DOHH2 (cell line): ENCODE data around the gene METTL5.

ENCODE experiments used
- EZH2phosphoT487 ChIP-seq: fragments of 200-600 bp; sonication (generic); IDR thresholded peaks from 2 replicates; pipeline ENCODE4 v1.6.1; 2017; ENCODE audit warnings: borderline replicate concordance, mild to moderate bottlenecking, antibody characterized with exemption, low read length, moderate library complexity, mixed read lengths
- TF ChIP-seq, protein P1 (sequence below): fragments of 200-600 bp; sonication (generic); IDR thresholded peaks from one replicate; pipeline ENCODE4 v1.5.1; 2014; ENCODE audit warnings: antibody characterized with exemption, mild to moderate bottlenecking, low read depth, low read length; ENCODE audit not compliant: poor library complexity, severe bottlenecking

DNA sequence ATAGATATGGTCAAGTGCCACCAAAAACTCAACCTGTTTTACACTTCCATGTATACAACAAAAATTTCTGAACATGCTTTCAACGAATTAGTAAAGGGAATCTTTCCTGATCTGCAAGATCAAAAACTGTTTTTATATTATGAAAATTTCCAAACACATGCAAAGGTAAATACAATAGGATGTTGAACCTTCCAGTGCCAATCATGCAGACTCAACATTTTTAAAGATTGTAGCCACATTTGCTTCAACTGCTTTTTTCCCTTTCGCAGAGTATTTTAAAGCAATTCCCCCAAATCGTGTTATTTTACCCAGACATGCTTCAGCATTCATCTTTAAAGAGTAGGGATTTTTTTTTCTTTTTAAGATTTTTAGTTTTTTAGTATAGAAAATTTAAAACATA is 42.9 kb upstream of the METTL5 start:
- TF ChIP-seq, protein P1, sequence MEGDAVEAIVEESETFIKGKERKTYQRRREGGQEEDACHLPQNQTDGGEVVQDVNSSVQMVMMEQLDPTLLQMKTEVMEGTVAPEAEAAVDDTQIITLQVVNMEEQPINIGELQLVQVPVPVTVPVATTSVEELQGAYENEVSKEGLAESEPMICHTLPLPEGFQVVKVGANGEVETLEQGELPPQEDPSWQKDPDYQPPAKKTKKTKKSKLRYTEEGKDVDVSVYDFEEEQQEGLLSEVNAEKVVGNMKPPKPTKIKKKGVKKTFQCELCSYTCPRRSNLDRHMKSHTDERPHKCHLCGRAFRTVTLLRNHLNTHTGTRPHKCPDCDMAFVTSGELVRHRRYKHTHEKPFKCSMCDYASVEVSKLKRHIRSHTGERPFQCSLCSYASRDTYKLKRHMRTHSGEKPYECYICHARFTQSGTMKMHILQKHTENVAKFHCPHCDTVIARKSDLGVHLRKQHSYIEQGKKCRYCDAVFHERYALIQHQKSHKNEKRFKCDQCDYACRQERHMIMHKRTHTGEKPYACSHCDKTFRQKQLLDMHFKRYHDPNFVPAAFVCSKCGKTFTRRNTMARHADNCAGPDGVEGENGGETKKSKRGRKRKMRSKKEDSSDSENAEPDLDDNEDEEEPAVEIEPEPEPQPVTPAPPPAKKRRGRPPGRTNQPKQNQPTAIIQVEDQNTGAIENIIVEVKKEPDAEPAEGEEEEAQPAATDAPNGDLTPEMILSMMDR = no peak
- TF ChIP-seq EZH2phosphoT487 = no peak
